GM21360 (cell line): ENCODE measurements around the gene POLE2.
A peak's percentile ranks its signal among the peaks of the same experiment; 100 is the strongest.
"Not testable (repeated sequence)": the region's sequence is repeated elsewhere in the genome, so short reads cannot be mapped to it uniquely, and the experiment has no call there.

ENCODE experiments used
- ATAC-seq: cut with Tn5 transposase; IDR thresholded peaks from one replicate; pipeline ENCODE4 v1.9.1; 2021; ENCODE audit warnings: mild to moderate bottlenecking, moderate library complexity; ENCODE audit not compliant: unreplicated experiment

POLE2 gene

GRCh38 chr14:49659526-49660455, 28.2 kb downstream of the POLE2 start:
- ATAC-seq = no peak

- not testable (repeated sequence) for ATAC-seq
Measured at GRCh38 chr14:49657500-49657899, 30.5 kb downstream of the POLE2 start.

GRCh38 chr14:49654511-49654910, 33.5 kb downstream of the POLE2 start:
- no peak for ATAC-seq

- no peak for ATAC-seq
Measured at GRCh38 chr14:49653508-49653907, 34.5 kb downstream of the POLE2 start.

- ATAC-seq = no peak
Measured at GRCh38 chr14:49642163-49642562, 45.9 kb downstream of the POLE2 start.

- no peak for ATAC-seq
Measured at GRCh38 chr14:49641697-49642129, 46.3 kb downstream of the POLE2 start.

GRCh38 chr14:49640540-49641417, 47.2 kb downstream of the POLE2 start:
- ATAC-seq = no peak

- ATAC-seq = no peak
Measured at GRCh38 chr14:49637534-49638078, 50.4 kb downstream of the POLE2 start.

GRCh38 chr14:49636866-49637265, 51.1 kb downstream of the POLE2 start:
- no peak for ATAC-seq

- ATAC-seq = peak; percentile 28
Measured at GRCh38 chr14:49634547-49635334, 53.3 kb downstream of the POLE2 start, which contains the start of gene DNAAF2. Gene DNAAF2, minus strand, starts transcription at chr14:49635244. Its CDS starts 95 bp downstream, at chr14:49635149.

- ATAC-seq = peak; percentile 74
Measured at GRCh38 chr14:49633640-49634546, 54.1 kb downstream of the POLE2 start.

GRCh38 chr14:49623941-49624839, 63.8 kb downstream of the POLE2 start:
- ATAC-seq = no peak

GRCh38 chr14:49623387-49623786, 64.6 kb downstream of the POLE2 start:
- ATAC-seq = no peak

- ATAC-seq = no peak
Measured at GRCh38 chr14:49622022-49622607, 65.9 kb downstream of the POLE2 start.

- ATAC-seq = peak; percentile 25
Measured at GRCh38 chr14:49621114-49621881, 66.7 kb downstream of the POLE2 start.

- peak; percentile 89 for ATAC-seq
Measured at GRCh38 chr14:49620182-49621113, 67.6 kb downstream of the POLE2 start, which contains the start of the genes MGAT2 and RPL36AL. Gene MGAT2, plus strand, starts transcription at chr14:49620799. Its CDS starts 470 bp downstream, at chr14:49621269. Gene RPL36AL, minus strand, starts transcription at chr14:49620626. Its CDS starts 1,522 bp downstream, at chr14:49619104.
